Adrenal gland (tissue), 12 donors: ENCODE results near the gene ACCS. TPM values are rescaled to one million over a fixed set of nuclear protein-coding genes. Genes with fewer than 3 reads are reported as not detected.

Experiments used
- DNase-seq, 7 donors: peaks; one replicate each; pipeline ENCODE4 v3.0.0-alpha.2; 2019 to 2020
- H3K27ac ChIP-seq, 5 donors: fragments of 200-600 bp; sonication (generic) in 4 of 5; 1 replicate in 3 of 5; 2 replicates in 2 of 5; pipeline versions ENCODE4 v1.5.1 to v1.8.0; 2016 to 2020; ENCODE audit warnings: mild to moderate bottlenecking in 1 of 5
- H3K27me3 ChIP-seq: fragments of 200-600 bp; 2 replicates; pipeline ENCODE4 v1.8.0; 2021
- H3K36me3 ChIP-seq, 2 donors: fragments of 200-600 bp; replicated peaks in 1 of 2; 1 replicate in 1 of 2; 2 replicates in 1 of 2; pipeline versions ENCODE4 v1.5.1 to v1.8.0; 2018 to 2022
- H3K4me1 ChIP-seq, 2 donors: fragments of 200-600 bp; replicated peaks in 1 of 2; 1 replicate in 1 of 2; 2 replicates in 1 of 2; pipeline versions ENCODE4 v1.5.1 to v1.8.0; 2018 to 2021
- H3K4me3 ChIP-seq, 4 donors: fragments of 200-600 bp; sonication (generic) in 3 of 4; one replicate each; pipeline ENCODE4 v1.5.1; 2016 to 2018
- H3K9me3 ChIP-seq, 3 donors: fragments of 200-600 bp; sonication (generic) in 1 of 3; replicated peaks in 1 of 3; 1 replicate in 2 of 3; 2 replicates in 1 of 3; pipeline versions ENCODE4 v1.5.1 to v1.8.0; 2016 to 2021
- POLR2A ChIP-seq, 2 donors: fragments of 450-650 bp; IDR thresholded peaks; one replicate each; pipeline ENCODE4 v1.6.1; 2017; ENCODE audit warnings: antibody characterized with exemption in 2 of 2, mild to moderate bottlenecking in 2 of 2, moderate library complexity in 1 of 2
- WGBS, 4 donors: extraction: QIAGEN DNeasy Blood & Tissue Kit in 2 of 4; methylation state at CpG; one replicate each; pipeline versions ENCODE4 v1.1.5 to v1.1.7; 2013 to 2017; 5-methylcytosine and 5-hydroxymethylcytosine counted together
- intact Hi-C, 2 donors: fragments of 100-400 bp; cut with DNase I; formaldehyde crosslinking; loops; one replicate each; pipeline versions ENCODE4 v1.14.1 to v1.15.0; 2022 to 2023
- polyA plus RNA-seq, 3 donors: library from polyadenylated mRNA; stranded (reverse); fragments of 200-250 nt in 2 of 3; fragments of 350-450 nt in 1 of 3; fragmentation: Illumina TruSeq in 1 of 3; extraction: RNeasy Lipid Tissue Mini Kit (QIAGEN cat#74804) in 1 of 3; gene quantifications; one replicate each; pipeline ENCODE4 v1.2.3, GENCODE V29; 2013 to 2014
- total RNA-seq, 9 donors: library from RNA; depleted of rRNA in 4 of 9; stranded (reverse); fragments of >200 nt in 4 of 9; fragments of 120-200 nt in 1 of 9; fragmentation: NEBNext Ultra II Directional in 1 of 9; extraction: Animal tissue kit (Norgen Biotek cat#: 25700) in 1 of 9; gene quantifications; one replicate each; pipeline versions ENCODE4 v1.1.0 to v1.2.4, GENCODE V29; 2013 to 2023
- TF ChIP-seq, protein P1 (sequence below), 6 experiments: fragments of 450-650 bp in 4 of 6; fragments of 200-600 bp in 2 of 6; sonication (generic) in 1 of 6; IDR thresholded peaks; 1 replicate in 5 of 6; 2 replicates in 1 of 6; pipeline versions ENCODE4 v1.5.1 to v1.8.0; 2016 to 2021; ENCODE audit warnings: antibody characterized with exemption in 6 of 6, mild to moderate bottlenecking in 2 of 6, moderate library complexity in 1 of 6
- donor health status: healthy with polysubstance abuse.
- donor health status: Bipolar disorder and iron deficiency.
- donor health status: DM: yes; HTN: yes; CAD: no.
- donor health status: DM: no; HTN: no; CAD: no.
- donor health status: DM: no; HTN: no; CAD: no.
- donor health status: DM: yes; HTN: yes; CAD: no.

The ACCS gene
- total and polyA plus RNA-seq, 12 donors = 9.8 to 195 (median 41.4) TPM

- Histone ChIP-seq H3K27ac (no peak overlapping the region), H3K36me3 (no peaks in the 10 kb centered on the region), H3K4me1 (peaks cover 5 to 16% of the 10 kb centered on the region in 2 donors), H3K9me3 (no peaks in the 10 kb centered on the region), H3K4me3 (no peak overlapping the region), H3K27me3 (no peaks in the 10 kb centered on the region)
- TF ChIP-seq, protein P1, sequence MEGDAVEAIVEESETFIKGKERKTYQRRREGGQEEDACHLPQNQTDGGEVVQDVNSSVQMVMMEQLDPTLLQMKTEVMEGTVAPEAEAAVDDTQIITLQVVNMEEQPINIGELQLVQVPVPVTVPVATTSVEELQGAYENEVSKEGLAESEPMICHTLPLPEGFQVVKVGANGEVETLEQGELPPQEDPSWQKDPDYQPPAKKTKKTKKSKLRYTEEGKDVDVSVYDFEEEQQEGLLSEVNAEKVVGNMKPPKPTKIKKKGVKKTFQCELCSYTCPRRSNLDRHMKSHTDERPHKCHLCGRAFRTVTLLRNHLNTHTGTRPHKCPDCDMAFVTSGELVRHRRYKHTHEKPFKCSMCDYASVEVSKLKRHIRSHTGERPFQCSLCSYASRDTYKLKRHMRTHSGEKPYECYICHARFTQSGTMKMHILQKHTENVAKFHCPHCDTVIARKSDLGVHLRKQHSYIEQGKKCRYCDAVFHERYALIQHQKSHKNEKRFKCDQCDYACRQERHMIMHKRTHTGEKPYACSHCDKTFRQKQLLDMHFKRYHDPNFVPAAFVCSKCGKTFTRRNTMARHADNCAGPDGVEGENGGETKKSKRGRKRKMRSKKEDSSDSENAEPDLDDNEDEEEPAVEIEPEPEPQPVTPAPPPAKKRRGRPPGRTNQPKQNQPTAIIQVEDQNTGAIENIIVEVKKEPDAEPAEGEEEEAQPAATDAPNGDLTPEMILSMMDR (IDR thresholded peaks at IDR 0.05) = no peak
- TF ChIP-seq POLR2A (IDR thresholded peaks at IDR 0.05) = no peak
- intact Hi-C loops = loop anchor here (10.0 kb wide), 2 partner anchors 424 to 434 kb away; no protein-coding TSS in a partner anchor
- WGBS, 4 donors = 84 to 91% (median 87%) methylated on average over 2 of the region's 2 CpGs
- DNase-seq = no peak
These were observed 35.0 kb downstream of the ACCS start for GRCh38 chr11:44101098-44101497.

DNA sequence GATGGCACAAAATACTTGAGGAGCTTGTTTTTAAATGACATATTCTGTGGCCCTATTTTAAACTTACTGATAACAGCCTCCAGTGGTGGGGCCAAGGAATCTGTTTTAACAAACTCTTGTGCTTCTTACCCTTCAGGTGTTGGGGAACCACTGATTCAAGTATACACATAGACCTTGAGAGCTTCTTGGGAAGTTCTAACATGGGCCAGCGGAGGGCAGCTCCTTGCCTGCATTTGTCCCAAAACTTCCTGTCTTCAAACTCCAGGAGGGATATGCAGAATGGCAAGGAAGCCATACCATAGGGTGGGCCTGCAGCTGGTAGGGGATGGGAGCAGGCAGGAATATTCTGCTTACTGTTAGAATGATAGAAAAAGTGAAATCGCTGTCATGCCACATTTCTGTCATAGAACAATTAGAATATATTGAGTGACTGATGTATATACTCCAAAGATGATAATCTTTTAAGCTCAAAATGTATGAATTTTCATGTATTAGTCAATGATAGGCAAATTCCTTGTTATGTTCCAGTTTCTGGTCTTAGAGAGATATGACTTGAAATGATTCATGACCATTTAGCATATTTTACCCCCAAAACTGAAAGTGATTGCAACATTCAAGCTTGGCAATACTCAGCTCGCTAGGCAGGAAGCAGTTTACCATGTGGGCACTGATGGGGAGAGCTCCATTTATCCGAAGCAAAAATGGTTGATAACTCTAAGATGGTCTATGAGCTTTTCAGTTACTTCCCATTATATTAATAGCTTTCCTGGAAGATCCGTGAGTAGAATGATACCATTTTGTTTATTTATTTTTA is 38.6 kb downstream of the ACCS start:
- peaks cover 0 to 7% of the 10 kb centered on the region in 2 donors for H3K36me3 ChIP-seq
- WGBS, 4 donors = 84 to 90% (median 87%) methylated on average over 5 of the region's 5 CpGs
- H3K27me3 ChIP-seq = no peaks in the 10 kb centered on the region
- no peaks in the 10 kb centered on the region for H3K4me1 ChIP-seq
- H3K4me3 ChIP-seq = no peak overlapping the region
- no peak for DNase-seq
- H3K27ac ChIP-seq = no peak overlapping the region
- intact Hi-C loops = loop anchor here (10.0 kb wide), 2 partner anchors 420 to 430 kb away; no protein-coding TSS in a partner anchor
- no peaks in the 10 kb centered on the region for H3K9me3 ChIP-seq
- no peak for TF ChIP-seq POLR2A (IDR thresholded peaks at IDR 0.05)

GRCh38 chr11:44108260-44108659 is 42.2 kb downstream of the ACCS start:
- Histone ChIP-seq H3K9me3 (no peaks in the 10 kb centered on the region), H3K27ac (no peak overlapping the region), H3K27me3 (no peaks in the 10 kb centered on the region), H3K4me1 (peaks cover 0 to 5% of the 10 kb centered on the region in 2 donors), H3K36me3 (peaks cover 0 to 7% of the 10 kb centered on the region in 2 donors), H3K4me3 (no peak overlapping the region)
- no peak for DNase-seq
- intact Hi-C loops = loop anchor here (10.0 kb wide), 2 partner anchors 417 to 427 kb away; no protein-coding TSS in a partner anchor
- 86 to 94% (median 89%) methylated on average over 6 of the region's 6 CpGs for WGBS, 4 donors
- TF ChIP-seq POLR2A (IDR thresholded peaks at IDR 0.05) = no peak
- TF ChIP-seq, protein P1 (IDR thresholded peaks at IDR 0.05) = no peak

GRCh38 chr11:44110231-44110679 is 44.2 kb downstream of the ACCS start:
- peaks cover 0 to 23% of the 10 kb centered on the region in 2 donors for H3K36me3 ChIP-seq
- intact Hi-C loops = no loop called here
- H3K4me3 ChIP-seq = no peak overlapping the region
- no peaks in the 10 kb centered on the region for H3K27me3 ChIP-seq
- no peak overlapping the region for H3K27ac ChIP-seq
- DNase-seq = peak; percentile 40 to 80 (median 53)
- peaks cover 0 to 5% of the 10 kb centered on the region in 2 donors for H3K4me1 ChIP-seq
- TF ChIP-seq, protein P1 (IDR thresholded peaks at IDR 0.05) = peak; percentile 34 to 66 (median 58)
- TF ChIP-seq POLR2A (IDR thresholded peaks at IDR 0.05) = no peak
- H3K9me3 ChIP-seq = no peaks in the 10 kb centered on the region
- 10 to 30% (median 13%) methylated on average over 4 of the region's 4 CpGs for WGBS, 4 donors
